ENCODE data around the gene EIF2AK3. TPM values are rescaled to one million over a fixed set of nuclear protein-coding genes. Genes with fewer than 3 reads are reported as not detected.

Gene EIF2AK3
- total and polyA plus RNA-seq, 2 donors (not counting 1 experiment from before 2014, with no cell fraction given) = 40.2 to 57.9 TPM

DNA sequence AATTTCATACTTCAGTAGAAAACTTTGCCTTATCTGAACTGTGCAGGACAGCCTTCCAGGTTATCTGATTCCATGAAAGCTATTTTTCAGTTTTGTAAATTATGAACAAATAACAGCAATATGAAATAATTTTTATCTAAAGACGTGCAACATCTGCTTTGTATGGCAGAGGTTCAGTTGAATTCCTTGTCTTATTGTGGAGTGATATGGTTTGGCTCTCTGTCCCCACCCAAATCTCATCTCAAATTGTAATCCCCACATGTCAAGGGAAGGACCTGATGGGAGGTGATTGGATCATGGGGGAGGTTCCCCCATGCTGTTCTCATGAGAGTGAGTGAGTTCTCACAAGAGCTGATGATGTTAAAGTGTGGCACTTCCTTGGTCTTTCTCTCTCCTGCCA, 46.1 kb upstream of the EIF2AK3 start:
- H3K9ac ChIP-seq (ENCODE audit: low read length) = no peak overlapping the region
- H3K27me3 ChIP-seq (replicated peaks in 1 of 4; ENCODE audit: control extremely low read depth in 1 of 4, control insufficient read depth in 3 of 4, insufficient read depth in 4 of 4, low read length in 3 of 4) = no peaks in the 10 kb centered on the region
- CTCF ChIA-PET = interaction anchor here (0.7 to 13.6 kb wide), 5 partner anchors 12 to 85 kb away, joined by 3 to 540 read pairs (median 5); no protein-coding TSS in a partner anchor
- DNase-seq (no peak), ATAC-seq (ENCODE audit: low read depth) (no peak)
- H3K4me3 ChIP-seq (ENCODE audit: control extremely low read depth in 1 of 5, extremely low read depth in 1 of 5, insufficient read depth in 1 of 5, low read depth in 2 of 5, low read length in 4 of 5) = no peak overlapping the region
- H2AFZ ChIP-seq (ENCODE audit: insufficient read depth, low read depth, low read length, poor library complexity, severe bottlenecking) = no peak overlapping the region
- no peak overlapping the region for H3K27ac ChIP-seq (ENCODE audit: low read length in 2 of 2)
- POLR2A ChIA-PET = no interaction called here
- H3K27me3 Mint-ChIP-seq = no peaks in the 10 kb centered on the region
- H3K79me2 ChIP-seq (ENCODE audit: control insufficient read depth, insufficient read depth, low read length) = no peaks in the 10 kb centered on the region
- H3K4me3 Mint-ChIP-seq = no peak overlapping the region
- intact Hi-C loops (cut with micrococcal nuclease) = loop anchor here (5.0 kb wide), 1 partner anchor 611 kb away; no protein-coding TSS in a partner anchor
- H4K20me1 ChIP-seq (ENCODE audit: control insufficient read depth, insufficient read depth, low read length, poor library complexity, severe bottlenecking) = no peaks in the 10 kb centered on the region
- H3K9me3 ChIP-seq (ENCODE audit: control extremely low read depth in 1 of 3, control insufficient read depth in 2 of 3, insufficient read depth in 1 of 3, low read length in 2 of 3) = no peaks in the 10 kb centered on the region
- H3K36me3 ChIP-seq (replicated peaks in 1 of 2; ENCODE audit: control extremely low read depth in 1 of 2, control insufficient read depth in 1 of 2, extremely low read depth in 1 of 2, insufficient read depth in 2 of 2, low read length in 1 of 2) = no peaks in the 10 kb centered on the region
- TF ChIP-seq, protein P1, sequence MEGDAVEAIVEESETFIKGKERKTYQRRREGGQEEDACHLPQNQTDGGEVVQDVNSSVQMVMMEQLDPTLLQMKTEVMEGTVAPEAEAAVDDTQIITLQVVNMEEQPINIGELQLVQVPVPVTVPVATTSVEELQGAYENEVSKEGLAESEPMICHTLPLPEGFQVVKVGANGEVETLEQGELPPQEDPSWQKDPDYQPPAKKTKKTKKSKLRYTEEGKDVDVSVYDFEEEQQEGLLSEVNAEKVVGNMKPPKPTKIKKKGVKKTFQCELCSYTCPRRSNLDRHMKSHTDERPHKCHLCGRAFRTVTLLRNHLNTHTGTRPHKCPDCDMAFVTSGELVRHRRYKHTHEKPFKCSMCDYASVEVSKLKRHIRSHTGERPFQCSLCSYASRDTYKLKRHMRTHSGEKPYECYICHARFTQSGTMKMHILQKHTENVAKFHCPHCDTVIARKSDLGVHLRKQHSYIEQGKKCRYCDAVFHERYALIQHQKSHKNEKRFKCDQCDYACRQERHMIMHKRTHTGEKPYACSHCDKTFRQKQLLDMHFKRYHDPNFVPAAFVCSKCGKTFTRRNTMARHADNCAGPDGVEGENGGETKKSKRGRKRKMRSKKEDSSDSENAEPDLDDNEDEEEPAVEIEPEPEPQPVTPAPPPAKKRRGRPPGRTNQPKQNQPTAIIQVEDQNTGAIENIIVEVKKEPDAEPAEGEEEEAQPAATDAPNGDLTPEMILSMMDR (IDR thresholded peaks at IDR 0.05) = no peak
- TF ChIP-seq EZH2 (IDR thresholded peaks at IDR 0.05; ENCODE audit: borderline replicate concordance, insufficient read depth, low read depth, low read length, poor library complexity, severe bottlenecking) = no peak
- H3K4me1 Mint-ChIP-seq = peaks cover 5% of the 10 kb centered on the region
- H3K27ac Mint-ChIP-seq = no peak overlapping the region
- no peaks in the 10 kb centered on the region for H3K9me3 Mint-ChIP-seq (ENCODE audit: insufficient read depth)
- peaks cover 0 to 3% of the 10 kb centered on the region in 2 donors for H3K4me1 ChIP-seq (ENCODE audit: control insufficient read depth in 2 of 2, insufficient read depth in 2 of 2, low read length in 2 of 2)
- H3K4me2 ChIP-seq (replicated peaks; ENCODE audit: low read depth, low read length, poor library complexity, severe bottlenecking) = no peak overlapping the region
- WGBS (ENCODE audit: insufficient coverage) = no CpG with 5 or more reads among the region's 1 CpG

DNA sequence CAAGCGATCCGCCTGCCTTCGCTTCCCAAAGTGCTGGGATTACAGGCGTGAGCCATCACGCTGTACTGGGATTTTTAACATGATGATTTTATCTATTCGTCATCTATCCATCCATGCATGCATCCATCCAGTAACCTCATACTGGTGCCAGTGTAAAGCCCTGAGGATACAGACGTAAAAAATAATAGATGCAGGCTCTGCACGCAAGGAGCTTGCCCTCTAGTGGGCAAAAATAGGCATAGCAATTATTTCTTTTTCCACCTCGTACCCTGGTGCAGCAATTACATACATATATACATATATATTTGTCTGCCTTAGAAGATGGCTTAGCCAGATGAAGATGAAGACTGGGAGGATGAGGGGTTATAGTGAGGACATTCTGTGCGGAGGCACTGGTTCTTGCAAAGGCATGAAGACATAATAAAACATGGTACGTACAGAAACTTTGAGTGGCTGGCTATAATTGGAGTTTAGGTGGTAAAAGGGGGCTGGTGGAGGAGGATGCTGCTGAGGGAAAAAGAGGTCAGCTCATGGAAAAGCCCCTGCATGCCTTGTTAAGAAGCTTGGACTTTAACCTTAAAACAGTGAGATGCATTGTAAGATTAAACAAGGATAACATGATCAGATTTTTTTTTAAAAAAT, 44.6 kb upstream of the EIF2AK3 start:
- Histone ChIP-seq H3K4me2 (replicated peaks; ENCODE audit: low read depth, low read length, poor library complexity, severe bottlenecking) (no peak overlapping the region), H3K9ac (ENCODE audit: low read length) (no peak overlapping the region), H2AFZ (ENCODE audit: insufficient read depth, low read depth, low read length, poor library complexity, severe bottlenecking) (no peak overlapping the region), H3K9me3 (ENCODE audit: control extremely low read depth in 1 of 3, control insufficient read depth in 2 of 3, insufficient read depth in 1 of 3, low read length in 2 of 3) (no peaks in the 10 kb centered on the region), H3K27me3 (replicated peaks in 1 of 4; ENCODE audit: control extremely low read depth in 1 of 4, control insufficient read depth in 3 of 4, insufficient read depth in 4 of 4, low read length in 3 of 4) (no peaks in the 10 kb centered on the region), H3K79me2 (ENCODE audit: control insufficient read depth, insufficient read depth, low read length) (no peaks in the 10 kb centered on the region), H3K27ac (ENCODE audit: low read length in 2 of 2) (no peak overlapping the region), H3K36me3 (replicated peaks in 1 of 2; ENCODE audit: control extremely low read depth in 1 of 2, control insufficient read depth in 1 of 2, extremely low read depth in 1 of 2, insufficient read depth in 2 of 2, low read length in 1 of 2) (no peaks in the 10 kb centered on the region), H3K4me3 (ENCODE audit: control extremely low read depth in 1 of 5, extremely low read depth in 1 of 5, insufficient read depth in 1 of 5, low read depth in 2 of 5, low read length in 4 of 5) (no peak overlapping the region), H3K4me1 (ENCODE audit: control insufficient read depth in 2 of 2, insufficient read depth in 2 of 2, low read length in 2 of 2) (peaks cover 0 to 3% of the 10 kb centered on the region in 2 donors), H4K20me1 (ENCODE audit: control insufficient read depth, insufficient read depth, low read length, poor library complexity, severe bottlenecking) (no peaks in the 10 kb centered on the region)
- Mint-ChIP-seq H3K9me3 (ENCODE audit: insufficient read depth) (no peaks in the 10 kb centered on the region), H3K4me1 (peaks cover 5% of the 10 kb centered on the region), H3K27ac (no peak overlapping the region), H3K27me3 (no peaks in the 10 kb centered on the region), H3K4me3 (no peak overlapping the region)
- WGBS (ENCODE audit: insufficient coverage) = 84% methylated on average over 5 of the region's 11 CpGs
- TF ChIP-seq, protein P1 (IDR thresholded peaks at IDR 0.05) = peak; percentile 96
- no peak for TF ChIP-seq EZH2 (IDR thresholded peaks at IDR 0.05; ENCODE audit: borderline replicate concordance, insufficient read depth, low read depth, low read length, poor library complexity, severe bottlenecking)
- POLR2A ChIA-PET = no interaction called here
- peak; percentile 72 for DNase-seq
- peak; percentile 80 for ATAC-seq (ENCODE audit: low read depth)
- CTCF ChIA-PET = interaction anchor here (0.6 to 13.6 kb wide), 23 partner anchors 8 to 611 kb away, joined by 3 to 540 read pairs (median 5); partner anchors contain the start of genes EIF2AK3 and RPIA
- intact Hi-C loops (cut with micrococcal nuclease) = loop anchor here (5.0 kb wide), 1 partner anchor 610 kb away; no protein-coding TSS in a partner anchor
